NOMO-1 (cell line): ENCODE data around the gene PLEKHH3.
"Not testable (repeated sequence)": the region's sequence is repeated elsewhere in the genome, so short reads cannot be mapped to it uniquely, and the experiment has no call there.

ENCODE experiments used
- DNase-seq, 2 experiments: peaks; one replicate each; lab custom pipeline; 2025; ENCODE audit not compliant: unreplicated experiment in 2 of 2; lab: John Stamatoyannopoulos, UW

PLEKHH3 gene

GRCh38 chr17:42673885-42674754 is 2.7 kb downstream of the PLEKHH3 start:
- peak in 1 of 2 experiments; percentile 14 for DNase-seq

- DNase-seq = no peak
Observed at GRCh38 chr17:42673266-42673884, 3.4 kb downstream of the PLEKHH3 start.

GRCh38 chr17:42672038-42672437 is 4.8 kb downstream of the PLEKHH3 start:
- DNase-seq = no peak

- no peak for DNase-seq
Observed at GRCh38 chr17:42670789-42671657, 5.8 kb downstream of the PLEKHH3 start.

GRCh38 chr17:42669977-42670788 is 6.6 kb downstream of the PLEKHH3 start:
- DNase-seq = no peak

- no peak for DNase-seq
Observed at GRCh38 chr17:42669705-42669976, 7.2 kb downstream of the PLEKHH3 start.

- DNase-seq = no peak
Observed at GRCh38 chr17:42667088-42667951, 9.5 kb downstream of the PLEKHH3 start.

- not testable (repeated sequence) for DNase-seq
Observed at GRCh38 chr17:42666126-42666525, 10.7 kb downstream of the PLEKHH3 start.

- no peak for DNase-seq
Observed at GRCh38 chr17:42665581-42666001, 11.2 kb downstream of the PLEKHH3 start.

GRCh38 chr17:42660692-42661345 is 16.0 kb downstream of the PLEKHH3 start:
- no peak for DNase-seq

GRCh38 chr17:42659932-42660274 is 16.9 kb downstream of the PLEKHH3 start:
- DNase-seq = not testable (repeated sequence)

GRCh38 chr17:42659079-42659931 is 17.5 kb downstream of the PLEKHH3 start, which contains the start of gene TUBG2:
Gene TUBG2, plus strand, starts transcription at chr17:42659284. Its CDS starts 220 bp downstream, at chr17:42659504.
- peak; percentile 55 to 59 for DNase-seq

- no peak for DNase-seq
Observed at GRCh38 chr17:42657824-42658588, 18.8 kb downstream of the PLEKHH3 start.

- DNase-seq = no peak
Observed at GRCh38 chr17:42655528-42655927, 21.3 kb downstream of the PLEKHH3 start.

GRCh38 chr17:42653179-42654124 is 23.3 kb downstream of the PLEKHH3 start:
- DNase-seq = no peak

GRCh38 chr17:42651392-42651791 is 25.4 kb downstream of the PLEKHH3 start:
- DNase-seq = peak in 1 of 2 experiments; percentile 45
